Left cardiac atrium (tissue), 4 donors: ENCODE results near the gene TMEM250. TPM values are rescaled to one million over a fixed set of nuclear protein-coding genes. Genes with fewer than 3 reads are reported as not detected.
"Not testable (repeated sequence)": the region's sequence is repeated elsewhere in the genome, so short reads cannot be mapped to it uniquely, and the experiment has no call there.

Source experiments
- ATAC-seq, 2 donors: fragments of 200-7000 bp; cut with Tn5 transposase; one replicate each; pipeline ENCODE4 v1.9.1; 2020; ENCODE audit warnings: mild to moderate bottlenecking in 2 of 2, moderate library complexity in 2 of 2
- DNase-seq: peaks from one replicate; pipeline ENCODE4 v3.0.0-alpha.2; 2020
- intact Hi-C, 2 donors: fragments of 100-400 bp; cut with DNase I; formaldehyde crosslinking; loops; one replicate each; pipeline versions ENCODE4 v1.14.1 to v1.15.1; 2022 to 2023
- total RNA-seq, 2 donors: library from RNA; stranded (reverse); fragmentation: NEBNext Ultra II Directional; extraction: Animal tissue kit (Norgen Biotek cat#: 25700); gene quantifications; one replicate each; pipeline ENCODE4 v1.2.1, GENCODE V29; 2021
- donor health status: DM: no; HTN: yes; CAD: no.
- donor health status: DM: no; HTN: yes; CAD: no; lungs with severe emphysema.
- donor health status: DM: yes; HTN: yes; CAD: no.
- donor health status: Dilated cardiomyopathy.

Gene TMEM250
- total RNA-seq, 2 donors from 2014 or later: 21.6 to 23.4 TPM

GRCh38 chr9:136103651-136104487, 14.8 kb downstream of the TMEM250 start:
- ATAC-seq: no peak
- intact Hi-C loops: no loop called here
- no peak for DNase-seq

- DNase-seq, ATAC-seq, intact Hi-C loops: not testable (repeated sequence)
Measured at GRCh38 chr9:136101615-136102074, 17.0 kb downstream of the TMEM250 start.

GRCh38 chr9:136100700-136101614, 17.7 kb downstream of the TMEM250 start:
- DNase-seq (no peak), ATAC-seq (no peak)
- intact Hi-C loops: no loop called here

GRCh38 chr9:136099542-136099941, 19.1 kb downstream of the TMEM250 start:
- DNase-seq (no peak), ATAC-seq (no peak)
- intact Hi-C loops: no loop called here

GRCh38 chr9:136098844-136099243, 19.8 kb downstream of the TMEM250 start:
- DNase-seq (no peak), ATAC-seq (peak in 1 of 2 donors; percentile 29)
- intact Hi-C loops: no loop called here

DNA sequence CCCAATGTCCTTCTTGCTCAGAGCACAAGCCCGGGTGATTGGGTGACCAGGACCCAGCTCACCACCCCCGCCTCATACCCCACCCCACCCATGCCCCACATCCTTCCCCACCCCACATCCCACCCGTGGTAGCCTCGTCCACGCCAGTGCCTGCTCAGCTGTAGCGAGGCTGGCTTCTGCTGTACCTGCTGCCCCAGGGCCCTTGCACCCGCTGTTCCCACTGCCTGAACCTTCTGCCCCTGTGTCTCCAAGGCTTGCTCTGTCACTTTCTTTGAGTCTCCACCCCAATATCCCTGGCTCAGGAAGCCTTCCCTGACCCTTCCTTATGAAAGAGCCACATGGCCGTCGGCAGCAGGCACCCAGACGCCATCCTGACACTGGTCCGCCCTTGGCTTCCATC, 20.5 kb downstream of the TMEM250 start:
- no peak for ATAC-seq
- no peak for DNase-seq
- intact Hi-C loops: no loop called here

GRCh38 chr9:136096505-136097001, 22.1 kb downstream of the TMEM250 start:
- ATAC-seq: no peak
- DNase-seq: no peak
- intact Hi-C loops: no loop called here

DNA sequence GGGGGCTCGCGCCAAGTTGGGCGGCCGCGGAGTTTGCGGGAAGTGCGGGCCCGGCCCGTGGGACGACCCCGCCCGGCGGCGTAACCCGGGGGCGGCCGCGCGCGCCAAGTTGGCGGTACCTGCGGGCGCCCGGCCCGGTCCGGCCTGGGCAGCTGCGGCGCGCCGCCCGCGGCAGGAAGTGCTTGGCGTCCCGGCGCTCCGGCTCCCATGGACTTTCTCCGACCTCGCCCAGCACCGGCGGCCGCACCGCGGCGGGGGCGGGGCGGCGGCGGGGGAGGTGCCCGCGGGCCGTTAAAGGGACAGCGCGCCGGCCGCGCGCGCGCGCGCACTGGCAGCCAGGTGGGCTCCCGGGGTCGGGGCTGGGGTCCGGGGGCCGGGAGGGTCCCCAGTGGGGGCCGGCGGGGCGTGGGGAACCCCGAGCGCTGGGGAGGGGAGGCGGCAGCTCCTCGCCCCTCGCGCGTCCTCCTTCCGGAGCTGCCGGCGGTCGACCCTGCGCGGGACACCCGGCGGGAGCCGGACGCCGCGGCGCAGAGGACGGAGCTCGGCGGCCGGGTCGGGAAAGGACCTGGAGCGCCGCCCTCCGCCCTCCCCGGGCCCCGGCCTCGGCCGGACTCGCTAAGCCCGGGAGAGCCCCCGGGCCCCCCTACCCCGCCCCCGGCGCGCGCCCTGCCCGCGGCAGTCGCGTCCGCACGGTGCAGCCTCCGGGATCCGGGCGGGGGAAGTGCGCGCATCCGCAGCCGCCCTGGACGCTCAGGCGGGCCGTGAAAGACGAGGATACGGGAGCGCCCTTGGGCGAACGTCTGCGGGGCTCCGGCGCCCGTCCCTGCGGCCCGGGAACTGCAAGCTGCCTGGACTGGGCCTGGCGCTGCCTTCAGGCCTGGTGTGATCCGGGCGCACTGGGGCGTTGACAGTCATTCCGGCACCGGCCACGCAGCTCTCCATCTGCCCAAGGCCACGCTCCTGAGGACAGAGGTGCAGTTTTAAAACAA, 23.3 kb downstream of the TMEM250 start, which contains the start of gene NACC2:
Gene NACC2, minus strand, starts transcription at position 220 of the 989 bp plus-strand sequence. CDS start 44,768 bp downstream, outside the sequence.
- intact Hi-C loops: no loop called here

GRCh38 chr9:136093995-136094881, 24.4 kb downstream of the TMEM250 start:
- intact Hi-C loops: no loop called here
- ATAC-seq: peak; percentile 68 to 72
- peak; percentile 84 for DNase-seq

More for the DNA sequence above, 23.3 kb downstream of the TMEM250 start, which contains the start of gene NACC2:
- DNase-seq: peak; percentile 79
- peak; percentile 33 to 56 for ATAC-seq

DNA sequence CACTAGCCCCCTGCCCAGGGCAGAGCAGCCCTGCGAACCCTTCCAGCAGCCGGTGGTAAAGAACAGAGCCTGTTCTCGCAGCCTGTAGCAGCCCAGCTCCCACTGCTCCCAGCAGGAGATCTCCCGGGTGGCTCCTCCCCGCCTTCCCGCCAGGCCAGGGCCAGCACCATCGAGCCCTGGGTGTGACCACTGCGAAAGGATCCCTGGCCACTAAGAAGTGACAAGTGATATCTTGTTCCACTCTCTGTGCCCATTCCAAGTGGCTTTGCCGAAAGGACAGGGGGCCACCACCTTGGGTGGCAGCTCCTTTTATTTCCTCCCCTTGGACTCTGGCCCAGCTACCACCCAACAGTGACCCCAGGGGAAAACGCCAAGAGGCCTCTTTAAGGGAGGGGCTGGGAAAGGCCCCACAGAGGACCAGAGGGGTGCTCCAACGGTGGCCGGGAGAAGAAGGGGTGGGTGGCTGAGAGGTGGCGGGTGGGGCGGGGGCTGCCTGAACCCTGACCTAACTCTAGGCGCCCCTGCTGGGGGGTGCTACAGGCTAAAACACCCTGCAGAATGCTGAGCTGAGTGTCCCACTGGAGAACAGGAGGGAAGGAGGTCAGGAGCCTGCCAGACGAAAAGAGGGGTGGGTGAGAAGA, 25.2 kb downstream of the TMEM250 start:
- peak; percentile 69 for DNase-seq
- intact Hi-C loops: no loop called here

GRCh38 chr9:136092741-136093140, 25.9 kb downstream of the TMEM250 start:
- DNase-seq: no peak
- intact Hi-C loops: no loop called here
- no peak for ATAC-seq

More for the DNA sequence above, 25.2 kb downstream of the TMEM250 start:
- ATAC-seq: peak; percentile 21 to 47

DNA sequence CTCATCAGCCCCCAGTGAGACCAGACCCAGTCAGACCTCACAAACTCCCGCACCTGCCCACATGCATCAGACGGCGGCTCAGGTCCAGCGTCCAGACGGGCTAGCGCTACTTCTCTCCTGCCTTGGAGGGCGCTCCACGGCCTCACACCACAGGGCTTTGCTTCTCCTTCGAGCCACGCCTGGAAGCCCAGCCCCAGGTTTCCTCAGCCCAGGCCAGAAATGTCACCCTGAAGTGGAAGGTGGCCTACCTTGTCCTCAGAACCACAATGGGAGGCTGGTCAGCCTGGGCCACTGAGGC, 26.4 kb downstream of the TMEM250 start:
- DNase-seq: no peak
- intact Hi-C loops: no loop called here
- no peak for ATAC-seq

DNA sequence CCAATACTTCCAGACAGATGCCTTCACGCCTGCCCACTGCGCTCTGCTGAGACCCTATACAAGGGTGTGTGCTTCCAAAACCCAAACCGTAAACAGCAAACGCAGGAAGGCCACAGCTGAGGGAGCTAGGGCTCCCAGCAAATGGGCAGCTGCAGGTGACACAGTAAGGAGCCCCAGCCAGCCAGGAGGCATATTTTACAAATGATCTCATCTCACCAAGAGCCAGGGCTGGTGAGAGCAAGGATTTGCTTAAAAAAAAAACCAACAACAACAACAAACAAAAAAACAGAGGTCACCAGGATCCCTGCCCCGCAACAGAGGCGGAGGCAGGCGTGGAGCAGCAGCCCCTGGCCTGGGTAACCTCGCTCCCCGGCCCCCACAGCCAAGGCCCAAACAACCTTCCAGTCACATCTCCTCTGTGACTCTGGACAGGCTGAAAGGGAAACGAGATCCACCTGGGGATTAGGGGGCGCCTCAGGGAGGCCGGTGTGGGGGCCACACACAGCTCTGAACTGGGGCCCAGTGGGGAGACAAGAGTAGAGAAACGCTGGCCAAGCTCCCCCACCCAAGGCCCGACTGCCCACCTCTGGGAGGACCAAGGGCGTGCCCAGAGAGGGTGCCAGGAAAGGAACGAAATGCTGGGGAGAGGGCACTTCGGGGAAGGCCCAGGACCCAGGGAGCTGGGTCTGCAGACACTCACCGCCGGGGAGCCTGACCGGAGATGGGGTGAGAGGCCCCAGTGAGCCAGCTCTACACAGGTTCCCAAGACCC, 26.9 kb downstream of the TMEM250 start:
- no peak for ATAC-seq
- intact Hi-C loops: no loop called here
- no peak for DNase-seq

DNA sequence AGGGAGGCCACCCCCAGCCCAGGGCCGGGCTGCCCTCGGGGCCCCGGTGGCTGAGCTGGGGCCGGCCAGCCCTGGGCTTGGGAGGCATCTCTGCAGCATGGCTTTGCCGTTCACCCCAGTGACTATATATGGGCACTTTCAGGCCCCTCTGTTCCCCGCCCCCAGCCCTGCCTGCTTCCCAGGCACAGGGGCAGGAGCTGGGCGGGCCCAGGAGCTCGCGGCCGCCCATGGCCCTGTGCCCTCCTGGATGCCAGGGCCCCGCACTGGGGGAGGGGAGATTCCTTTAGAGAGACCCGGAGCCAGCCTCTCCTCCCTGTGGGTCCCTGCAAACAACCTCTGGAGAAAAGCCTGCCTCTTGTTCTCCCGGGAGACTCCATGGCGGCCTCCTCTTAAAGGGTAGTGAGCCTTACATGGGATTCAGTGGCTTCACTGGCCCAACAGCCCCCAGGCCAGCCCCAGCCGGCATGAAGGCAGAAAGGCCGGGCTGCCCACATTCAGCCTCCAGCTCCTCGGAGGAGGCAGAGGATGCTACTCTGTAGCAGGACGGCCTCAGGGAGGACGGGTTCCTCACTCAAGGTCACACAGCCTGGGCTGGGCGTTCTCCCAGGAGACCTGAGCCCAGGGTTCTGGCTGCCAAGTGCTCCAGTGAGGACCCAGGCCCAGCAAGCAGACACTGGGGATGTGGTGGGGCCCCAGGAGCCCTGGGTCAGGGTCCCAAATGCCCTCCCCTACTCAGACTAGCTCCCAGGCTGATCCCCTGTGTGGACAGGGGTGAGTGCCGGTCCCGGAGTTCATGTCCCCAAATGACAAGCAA, 27.7 kb downstream of the TMEM250 start:
- DNase-seq (no peak), ATAC-seq (peak; percentile 10 to 32)
- intact Hi-C loops: no loop called here

DNA sequence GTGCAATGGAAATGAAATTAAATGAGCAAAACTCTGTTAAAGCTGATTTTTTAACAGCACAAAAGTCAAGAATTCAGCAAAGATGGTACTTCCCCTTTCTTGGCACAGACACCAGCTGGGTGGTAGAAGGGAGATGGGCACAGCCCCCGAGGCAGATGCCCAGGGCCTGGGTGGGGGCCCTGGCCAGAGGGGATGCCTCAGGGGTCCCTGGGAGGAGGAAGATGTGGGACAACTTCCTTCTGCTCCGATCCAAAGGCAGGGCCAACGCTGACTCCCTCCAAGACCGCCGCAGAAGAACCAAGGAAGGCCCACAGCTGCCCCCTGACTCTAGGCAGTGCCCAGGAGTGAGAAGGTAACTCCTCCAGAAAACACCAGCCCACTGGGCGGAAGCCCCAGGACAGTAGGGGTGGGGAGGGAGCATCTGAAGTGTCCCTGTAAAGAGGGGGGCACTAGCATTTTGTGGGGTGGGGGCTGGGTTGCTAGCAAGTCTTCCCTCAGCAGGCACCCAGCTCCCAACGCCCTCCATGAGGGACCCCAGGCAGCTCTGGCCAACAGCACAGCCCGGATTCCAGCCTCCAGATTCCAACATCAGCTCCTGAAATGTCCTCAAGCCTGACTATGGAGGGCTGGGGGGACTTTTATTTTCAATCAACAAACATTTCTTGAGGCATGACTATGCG, 28.5 kb downstream of the TMEM250 start:
- no peak for DNase-seq
- intact Hi-C loops: no loop called here
- no peak for ATAC-seq
